GM21515 (cell line): ENCODE data around the gene TMPRSS11F.

Source experiments
- ATAC-seq: cut with Tn5 transposase; IDR thresholded peaks from one replicate; pipeline ENCODE4 v1.9.1; 2021; ENCODE audit not compliant: unreplicated experiment

The TMPRSS11F gene

DNA sequence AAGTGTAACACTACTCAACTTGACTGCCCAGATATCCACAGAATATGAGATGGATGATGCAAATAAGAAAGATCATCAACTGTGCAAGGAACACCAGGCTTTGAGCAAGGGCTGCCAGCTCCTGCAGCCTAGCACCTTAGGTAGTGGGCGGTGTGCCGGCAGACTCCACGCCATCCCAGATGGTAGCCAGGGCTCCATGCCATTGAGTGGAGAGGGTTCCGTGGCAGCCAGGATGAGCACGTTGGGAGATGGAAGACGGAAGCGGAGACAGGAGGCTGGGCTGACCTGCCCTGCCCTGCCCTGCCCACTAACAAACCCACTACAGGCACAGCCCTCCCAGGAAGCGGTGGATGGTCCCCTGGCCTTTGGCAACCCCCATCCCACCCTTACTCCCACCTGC lies 51.9 kb downstream of the TMPRSS11F start:
- no peak for ATAC-seq

DNA sequence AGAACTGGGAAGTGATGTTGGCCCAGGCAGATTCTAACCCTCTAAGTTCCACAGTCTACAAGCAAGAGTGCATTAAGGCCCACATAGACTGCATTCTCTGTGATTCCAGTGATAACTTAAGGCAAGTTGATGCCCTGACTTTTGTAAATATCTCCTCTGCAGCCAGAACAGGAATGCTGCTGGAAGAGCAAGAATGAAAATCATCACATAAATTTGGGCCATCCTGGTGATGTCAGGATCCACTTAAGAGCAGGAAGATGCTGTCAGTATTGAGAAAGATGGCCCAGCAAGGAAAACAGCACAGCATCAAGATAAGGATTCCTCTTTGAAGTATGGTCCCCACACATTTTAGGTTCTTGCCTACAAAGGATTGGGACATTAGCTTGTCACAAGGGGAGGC lies 52.4 kb downstream of the TMPRSS11F start:
- no peak for ATAC-seq

- ATAC-seq = no peak
These were observed 53.5 kb downstream of the TMPRSS11F start for GRCh38 chr4:68076194-68076593.

DNA sequence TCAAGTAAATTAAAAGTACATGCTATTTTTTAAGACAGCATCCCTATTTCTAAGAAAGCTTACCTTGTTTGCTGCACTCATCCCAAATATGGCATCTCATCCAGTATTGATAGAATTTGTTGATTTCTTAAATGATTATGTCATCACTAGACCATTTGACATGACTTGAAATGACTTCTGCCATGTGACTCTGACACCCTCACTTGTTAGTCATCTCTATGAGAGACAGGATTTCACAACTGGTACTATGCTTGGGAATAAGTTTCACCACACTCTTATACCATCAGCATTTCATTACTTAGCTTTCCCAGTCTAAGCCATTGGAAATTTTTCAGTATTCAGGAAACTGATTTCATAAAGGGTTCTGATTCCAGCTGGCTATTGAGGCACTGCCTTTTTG lies 55.3 kb downstream of the TMPRSS11F start:
- no peak for ATAC-seq

- no peak for ATAC-seq
These were observed 59.4 kb downstream of the TMPRSS11F start for GRCh38 chr4:68070302-68070701.

GRCh38 chr4:68062501-68062900 lies 67.2 kb downstream of the TMPRSS11F start:
- no peak for ATAC-seq

GRCh38 chr4:68038272-68038671 lies 91.4 kb downstream of the TMPRSS11F start:
- no peak for ATAC-seq

DNA sequence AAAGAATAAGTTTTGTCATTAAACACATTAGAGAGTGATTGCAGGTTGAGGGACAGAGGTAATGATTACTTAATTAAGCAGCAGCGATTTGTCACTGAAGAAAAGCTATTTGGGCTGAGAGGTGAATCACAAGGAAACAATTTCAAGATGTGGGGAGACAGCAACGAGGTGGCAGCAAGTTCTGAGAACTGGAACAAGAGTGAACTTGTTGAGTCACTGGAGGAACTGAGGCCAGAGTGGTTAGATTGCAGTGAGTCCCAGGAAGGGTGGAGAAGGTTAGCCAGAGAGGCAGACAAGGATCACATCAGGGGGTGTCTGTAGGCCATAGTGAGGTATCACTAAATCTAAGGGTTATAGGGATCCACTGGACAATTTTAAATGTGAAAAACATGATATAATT lies 108.5 kb downstream of the TMPRSS11F start:
- no peak for ATAC-seq

- ATAC-seq = no peak
These were observed 118.0 kb downstream of the TMPRSS11F start for GRCh38 chr4:68011684-68012083.
